GM18498 (cell line): ENCODE measurements around the gene FCER1G.
"Not testable (repeated sequence)": the region's sequence is repeated elsewhere in the genome, so short reads cannot be mapped to it uniquely, and the experiment has no call there.

Source experiments
- ATAC-seq: cut with Tn5 transposase; IDR thresholded peaks from one replicate; pipeline ENCODE4 v1.9.1; 2021; ENCODE audit warnings: mild to moderate bottlenecking, moderate library complexity; ENCODE audit not compliant: unreplicated experiment

The FCER1G gene

DNA sequence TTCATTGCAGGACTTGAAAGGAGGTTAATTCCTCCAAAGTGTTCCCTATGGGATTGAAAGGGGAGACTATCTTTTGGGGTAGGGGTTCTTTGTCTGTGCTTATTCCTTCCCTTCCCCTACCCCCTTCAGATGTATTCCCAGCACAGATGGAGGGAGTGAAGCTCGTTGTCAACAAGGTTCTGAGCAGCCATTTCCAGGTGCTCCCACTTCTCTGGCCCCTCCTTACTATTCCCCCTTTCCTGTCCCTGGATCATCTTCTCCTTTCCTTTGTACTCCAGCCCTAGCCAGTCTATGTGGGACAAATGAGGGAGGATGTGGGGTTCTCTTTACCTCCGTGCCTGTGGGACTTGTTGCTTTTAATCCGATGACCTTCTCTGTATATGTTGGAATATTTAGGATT, 11.7 kb downstream of the FCER1G start:
- no peak for ATAC-seq

DNA sequence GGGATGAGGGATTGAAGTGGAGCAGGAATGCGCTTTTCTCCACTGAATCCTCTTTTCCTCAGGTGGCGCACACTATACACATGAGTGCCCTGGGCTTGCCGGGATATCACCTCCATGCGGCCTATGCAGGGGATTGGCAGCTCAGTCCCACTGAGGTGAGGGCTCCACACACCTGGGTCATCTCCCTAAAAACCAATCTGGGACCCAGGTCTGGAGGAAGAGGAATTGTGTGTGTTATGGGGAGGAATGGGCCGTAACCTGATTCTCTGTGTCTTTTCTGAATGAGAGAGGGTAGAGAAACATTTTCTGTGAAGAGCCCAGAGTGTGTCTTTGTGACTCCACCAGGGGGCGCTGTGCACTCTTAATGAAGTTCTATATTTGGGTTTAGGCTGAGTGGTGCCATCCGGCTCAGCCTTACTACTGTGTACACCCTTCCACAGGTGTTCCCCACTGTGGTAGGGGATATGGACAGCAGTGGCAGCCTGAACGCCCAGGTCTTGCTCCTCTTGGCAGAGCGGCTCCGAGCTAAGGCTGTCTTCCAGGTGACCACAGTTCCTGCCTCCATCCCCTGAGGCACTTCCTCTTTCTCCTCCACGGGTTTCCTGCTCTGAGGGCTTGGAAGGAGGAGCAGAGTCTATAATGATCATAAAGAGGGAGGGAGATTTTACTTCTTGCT, 12.2 kb downstream of the FCER1G start:
- ATAC-seq: peak; percentile 38

DNA sequence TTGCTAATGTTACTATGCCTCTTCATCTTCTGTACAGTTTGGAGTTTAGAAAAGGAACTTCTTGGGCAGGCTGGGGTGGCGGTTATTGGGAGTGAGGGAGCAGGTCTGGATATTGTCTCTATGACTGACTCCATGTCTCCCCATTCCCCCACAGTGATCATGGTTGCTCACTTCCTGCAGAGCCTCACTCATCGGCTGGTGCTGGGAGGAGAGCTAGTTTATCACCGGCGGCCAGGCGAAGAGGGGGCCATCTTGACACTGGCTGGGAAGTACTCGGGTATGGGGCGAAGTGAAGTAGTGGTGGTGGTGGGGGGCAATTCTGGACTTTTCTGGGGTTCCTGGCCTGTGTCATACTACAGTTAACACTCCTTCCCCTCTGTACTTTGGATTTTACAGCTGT, 12.9 kb downstream of the FCER1G start:
- ATAC-seq: no peak

DNA sequence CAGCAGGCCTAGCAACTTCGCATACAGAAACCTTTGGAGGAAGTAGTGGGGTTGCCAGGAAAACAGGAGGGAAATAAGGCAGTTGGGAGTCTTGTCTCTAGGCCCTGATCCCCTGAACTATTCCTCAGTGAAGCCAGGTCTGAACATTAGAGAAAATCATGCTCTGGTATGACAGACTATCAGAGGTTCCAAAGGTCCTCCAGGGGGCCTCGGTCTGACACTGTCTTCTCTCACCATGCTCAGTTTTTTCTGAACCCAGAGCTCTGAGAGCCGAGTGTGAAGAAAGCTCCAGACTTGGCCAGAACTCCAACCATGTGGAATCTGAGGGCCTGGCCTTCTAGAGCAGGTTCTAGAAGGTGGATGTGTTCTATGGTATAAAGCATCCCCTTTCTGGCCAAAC, 14.8 kb downstream of the FCER1G start:
- no peak for ATAC-seq

DNA sequence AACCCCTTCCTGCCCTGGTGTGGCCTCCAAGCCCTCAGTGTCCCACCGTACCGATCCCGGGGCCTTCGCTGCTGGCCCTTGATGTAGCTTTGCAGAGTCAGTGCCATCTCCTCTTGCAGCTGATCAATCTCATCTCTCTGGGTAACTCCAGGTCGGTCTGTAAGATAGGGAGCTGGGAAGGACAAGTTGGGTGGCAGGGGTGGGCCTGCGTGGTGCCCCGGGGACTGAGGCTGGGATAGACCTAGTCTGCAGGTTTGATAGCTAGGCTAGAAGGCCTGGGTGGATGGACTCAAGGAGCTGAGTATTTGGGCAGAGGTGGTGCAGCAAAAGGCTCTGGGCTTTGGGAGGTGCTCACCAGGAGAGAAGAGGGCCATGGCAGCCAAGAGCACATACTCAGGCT, 15.7 kb downstream of the FCER1G start:
- no peak for ATAC-seq

DNA sequence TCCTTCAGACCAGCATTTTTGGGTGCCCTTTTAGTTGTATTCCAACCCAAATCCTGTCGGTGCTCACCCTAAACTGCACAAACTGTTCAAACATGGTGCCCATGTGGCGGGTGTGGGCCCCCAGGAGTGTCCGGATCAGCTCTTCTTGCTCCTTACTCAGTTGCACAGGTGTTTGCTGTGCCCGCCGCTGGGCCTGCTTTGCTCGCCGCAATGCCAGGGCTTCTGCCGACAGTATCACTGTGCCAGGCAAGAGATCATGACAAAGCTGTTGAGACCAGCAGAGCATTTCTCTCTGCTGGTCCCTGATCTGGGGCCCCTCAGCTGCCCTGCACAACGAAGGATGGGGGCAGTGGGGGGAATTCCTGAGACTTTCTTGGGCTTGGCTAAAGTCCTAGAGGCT, 18.0 kb downstream of the FCER1G start:
- no peak for ATAC-seq

DNA sequence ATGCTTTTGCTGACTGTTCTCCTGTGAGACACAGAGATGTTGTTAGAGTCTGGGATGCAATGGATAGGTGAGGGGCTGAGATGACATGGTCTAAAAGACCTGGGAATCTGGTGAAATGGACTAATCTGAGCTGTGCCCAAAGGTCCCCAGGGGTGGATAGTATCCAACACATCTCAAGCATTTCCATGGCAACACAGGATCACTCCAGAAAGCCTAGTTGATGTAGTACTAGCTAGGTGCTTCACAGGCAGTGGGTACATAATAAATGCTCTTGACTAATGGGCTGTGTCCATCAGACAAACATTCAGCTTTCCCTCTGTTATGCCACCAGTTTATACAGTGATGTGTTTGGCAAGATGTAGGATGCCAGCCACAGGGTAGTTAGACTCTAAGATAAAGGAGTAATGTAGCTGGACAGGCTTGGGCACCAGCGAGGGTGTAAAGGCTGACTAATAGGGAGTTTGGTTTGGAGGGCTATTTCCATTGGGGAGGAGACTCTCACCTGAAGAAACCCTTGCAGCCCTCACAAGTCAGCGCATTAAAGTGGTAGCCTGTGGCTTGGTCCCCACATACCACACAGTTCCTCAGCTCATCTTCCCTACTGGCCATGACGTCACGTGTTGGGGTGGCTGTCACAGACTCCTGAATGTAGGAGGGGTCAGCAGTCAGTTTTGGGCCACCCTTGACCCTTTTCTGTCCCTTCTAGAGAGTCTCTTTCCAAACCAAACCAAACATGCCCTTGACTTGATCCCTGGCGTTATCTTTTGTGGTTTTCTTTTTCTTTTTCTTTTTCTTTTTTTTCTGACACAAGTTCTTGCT, 21.1 kb downstream of the FCER1G start:
- ATAC-seq: no peak

DNA sequence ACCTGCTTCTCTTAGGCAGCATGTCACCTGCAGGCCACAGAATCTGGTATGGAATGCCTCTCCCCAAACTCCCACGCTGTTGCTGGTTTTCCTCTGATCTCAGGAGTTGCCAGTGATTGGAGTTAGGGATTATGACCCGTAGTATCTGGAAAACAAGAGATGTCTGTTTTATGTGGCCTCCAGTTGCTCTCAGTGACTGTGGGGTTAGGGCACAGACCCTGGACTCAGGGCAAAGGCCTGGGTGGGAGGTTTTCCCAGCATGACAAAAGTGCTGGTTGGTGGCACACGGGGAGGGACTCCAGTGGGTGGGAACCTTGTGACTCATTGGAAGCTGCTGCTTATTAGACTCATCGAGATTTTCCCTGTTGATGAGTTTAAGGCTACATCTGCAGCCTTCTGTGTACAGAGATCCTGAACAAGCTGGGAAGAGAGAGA, 23.0 kb downstream of the FCER1G start, which contains the start of gene NR1I3:
TSS of gene NR1I3 (minus strand) at position 165 of the 435 bp plus-strand sequence. CDS start 1,638 bp downstream, outside the sequence.
- no peak for ATAC-seq

DNA sequence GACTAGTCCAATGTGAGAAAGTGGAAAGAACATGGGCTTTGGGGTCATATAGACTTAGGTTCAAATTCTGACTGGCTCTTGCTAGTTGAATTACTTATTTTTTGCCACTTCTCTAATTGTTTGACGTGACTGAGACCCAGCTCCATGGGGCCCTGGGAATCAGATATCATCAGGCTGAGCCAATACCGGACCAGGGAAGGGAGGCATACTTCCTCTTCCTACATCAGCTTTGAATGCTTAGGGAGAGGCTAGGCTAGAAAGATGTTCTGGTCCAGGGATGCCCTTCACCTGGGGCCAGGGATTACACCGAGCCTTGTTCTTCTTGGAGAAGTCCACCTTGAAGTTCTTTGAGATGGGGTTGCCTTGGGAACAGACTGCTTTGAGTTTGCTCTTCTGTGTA, 26.6 kb downstream of the FCER1G start:
- ATAC-seq: no peak

DNA sequence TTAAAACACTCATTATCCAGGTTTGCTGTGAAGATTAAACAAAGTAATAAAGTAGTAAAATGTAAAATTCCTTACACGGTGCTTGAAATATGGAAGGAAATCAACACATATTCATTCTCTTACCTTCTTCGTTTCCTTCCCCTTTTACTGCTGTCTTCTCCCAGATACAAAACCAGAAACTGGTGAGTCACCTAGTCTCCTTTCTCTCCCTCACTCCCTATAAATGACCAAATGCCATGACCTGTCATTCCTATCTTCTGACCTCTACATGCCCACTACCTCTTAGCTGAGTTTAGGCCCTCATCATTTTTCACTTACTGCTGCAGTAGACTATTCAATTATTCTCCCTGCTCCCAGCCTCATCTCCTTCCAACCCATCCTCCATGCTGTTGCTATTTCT, 27.2 kb downstream of the FCER1G start:
- ATAC-seq: no peak

DNA sequence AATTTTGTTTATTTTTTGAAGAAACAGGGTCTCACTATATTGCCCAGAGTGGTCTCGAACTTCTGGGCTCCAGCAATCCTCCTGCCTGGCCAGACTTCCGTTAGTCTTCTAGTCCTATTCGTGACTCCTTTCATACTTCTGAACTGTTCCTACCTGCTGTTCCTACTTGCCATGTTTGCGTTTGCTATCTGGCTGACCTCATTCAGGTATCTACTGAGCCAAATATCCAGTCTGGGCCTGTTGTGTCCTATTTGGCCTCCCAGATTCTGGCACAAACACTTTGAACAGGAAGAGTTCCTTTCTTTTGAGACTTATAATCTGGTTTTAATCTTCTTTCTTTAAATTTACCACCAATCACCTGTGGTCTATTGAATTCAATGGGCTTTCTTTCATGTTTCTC, 29.8 kb downstream of the FCER1G start:
- ATAC-seq: no peak

DNA sequence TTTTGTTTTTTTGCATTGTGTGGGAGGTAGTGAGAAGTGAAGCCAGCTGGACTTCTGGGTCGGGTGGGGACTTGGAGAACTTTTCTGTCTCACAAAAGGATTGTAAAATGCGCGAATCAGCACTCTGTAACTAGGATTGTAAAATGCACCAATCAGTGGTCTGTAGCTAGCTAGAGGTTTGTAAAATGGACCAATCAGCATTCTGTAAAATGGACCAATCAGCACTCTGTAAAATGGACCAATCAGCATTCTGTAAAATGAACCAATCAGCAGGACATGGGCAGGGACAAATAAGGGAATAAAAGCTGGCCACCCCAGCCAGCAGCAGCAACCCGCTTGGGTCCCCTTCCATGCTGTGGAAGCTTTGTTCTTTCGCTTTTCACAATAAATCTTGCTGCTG, 35.0 kb downstream of the FCER1G start:
- ATAC-seq: not testable (repeated sequence)

DNA sequence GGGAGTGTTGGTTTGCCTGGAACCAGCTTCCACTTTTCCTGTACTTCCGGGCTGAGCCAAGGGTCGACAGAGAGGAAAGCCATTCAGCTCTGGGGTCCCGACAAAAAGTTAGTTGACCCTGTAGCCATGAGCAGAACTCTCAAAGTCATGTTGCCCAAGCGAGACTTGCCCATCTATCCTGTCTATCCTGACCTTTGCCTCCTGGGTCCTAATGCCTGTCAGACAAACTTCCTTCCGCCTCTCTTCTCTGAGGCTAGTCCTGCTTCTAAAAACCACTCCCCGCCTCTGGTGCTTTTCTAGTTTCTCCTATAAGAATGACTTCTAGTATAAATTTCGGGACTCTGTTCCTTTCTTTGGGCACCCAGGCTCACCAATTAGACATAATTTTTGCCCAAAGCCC, 35.7 kb downstream of the FCER1G start:
- ATAC-seq: no peak

DNA sequence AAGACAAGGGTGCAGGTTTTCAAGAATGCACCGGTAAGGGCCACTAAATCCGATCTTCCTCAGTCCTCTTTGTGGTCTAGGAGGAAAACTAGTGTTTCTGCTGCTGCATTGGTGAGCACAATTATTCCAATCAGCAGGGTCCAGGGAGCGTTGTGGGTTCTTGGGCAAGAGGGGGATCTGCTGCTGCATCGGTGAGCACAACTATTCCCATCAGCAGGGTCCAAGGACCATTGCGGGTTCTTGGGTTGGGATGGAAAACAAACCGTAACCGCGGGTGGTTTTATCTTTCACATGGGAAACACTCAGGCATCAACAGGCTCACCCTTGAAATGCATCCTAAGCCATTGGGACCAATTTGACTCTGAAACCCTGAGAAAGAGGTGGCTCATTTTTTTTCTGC, 36.5 kb downstream of the FCER1G start:
- ATAC-seq: no peak

DNA sequence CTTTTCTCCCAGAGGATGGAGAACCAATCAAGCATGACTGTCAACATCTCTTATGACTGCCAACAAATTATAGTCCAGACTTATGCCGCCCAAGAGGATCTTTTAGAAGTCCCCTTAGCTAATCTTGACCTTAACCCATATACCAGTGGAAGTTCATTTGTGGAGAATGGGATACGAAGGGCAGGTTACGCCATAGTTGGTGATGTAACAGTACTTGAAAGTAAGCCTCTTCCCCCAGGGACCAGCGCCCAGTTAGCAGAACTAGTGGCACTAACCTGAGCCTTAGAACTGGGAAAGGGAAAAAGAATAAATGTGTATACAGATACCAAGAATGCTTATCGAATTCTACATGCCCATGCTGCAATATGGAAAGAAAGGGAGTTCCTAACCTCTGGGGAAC, 40.2 kb downstream of the FCER1G start:
- ATAC-seq: not testable (repeated sequence)

DNA sequence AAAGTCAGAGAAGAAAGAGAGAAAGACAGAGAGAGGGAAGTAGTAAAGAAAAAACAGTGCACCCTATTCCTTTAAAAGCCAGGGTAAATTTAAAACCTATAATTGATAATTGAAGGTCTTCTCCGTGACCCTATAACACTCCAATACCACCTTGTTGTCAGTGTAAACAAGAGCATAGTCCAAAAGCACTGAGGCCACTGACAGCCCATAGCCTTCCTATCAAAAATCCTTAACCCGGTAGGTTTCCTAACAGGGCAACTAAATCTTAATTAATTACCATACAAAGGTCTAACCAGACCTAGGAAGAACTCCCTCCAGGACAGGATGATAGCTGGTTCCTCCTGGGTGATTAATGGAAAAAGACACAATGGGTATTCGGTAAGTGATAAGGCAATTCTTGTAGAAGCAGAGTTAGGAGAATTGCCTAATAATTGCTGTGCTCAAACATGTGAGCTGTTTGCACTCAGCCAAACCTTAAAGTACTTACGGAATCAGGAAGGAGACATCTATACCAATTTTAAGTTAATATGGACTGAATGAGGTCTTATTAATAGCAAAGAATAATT, 40.9 kb downstream of the FCER1G start:
- not testable (repeated sequence) for ATAC-seq

DNA sequence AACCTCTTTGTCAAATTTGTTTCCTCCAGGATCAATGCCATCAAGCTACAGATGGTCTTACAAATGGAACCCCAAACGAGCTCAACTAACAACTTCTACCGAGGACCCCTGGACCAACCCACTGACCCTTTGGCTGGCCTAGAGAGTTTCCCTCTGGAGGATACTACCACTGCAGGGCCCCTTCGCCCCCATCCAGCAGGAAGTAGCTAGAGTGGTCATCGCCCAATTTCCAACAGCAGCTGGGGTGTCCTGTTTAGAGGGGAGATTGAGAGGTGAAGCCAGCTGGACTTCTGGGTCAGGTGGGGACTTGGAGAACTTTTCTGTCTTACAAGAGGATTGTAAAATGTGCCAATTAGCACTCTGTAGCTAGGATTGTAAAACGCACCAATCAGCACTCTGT, 42.0 kb downstream of the FCER1G start:
- not testable (repeated sequence) for ATAC-seq

DNA sequence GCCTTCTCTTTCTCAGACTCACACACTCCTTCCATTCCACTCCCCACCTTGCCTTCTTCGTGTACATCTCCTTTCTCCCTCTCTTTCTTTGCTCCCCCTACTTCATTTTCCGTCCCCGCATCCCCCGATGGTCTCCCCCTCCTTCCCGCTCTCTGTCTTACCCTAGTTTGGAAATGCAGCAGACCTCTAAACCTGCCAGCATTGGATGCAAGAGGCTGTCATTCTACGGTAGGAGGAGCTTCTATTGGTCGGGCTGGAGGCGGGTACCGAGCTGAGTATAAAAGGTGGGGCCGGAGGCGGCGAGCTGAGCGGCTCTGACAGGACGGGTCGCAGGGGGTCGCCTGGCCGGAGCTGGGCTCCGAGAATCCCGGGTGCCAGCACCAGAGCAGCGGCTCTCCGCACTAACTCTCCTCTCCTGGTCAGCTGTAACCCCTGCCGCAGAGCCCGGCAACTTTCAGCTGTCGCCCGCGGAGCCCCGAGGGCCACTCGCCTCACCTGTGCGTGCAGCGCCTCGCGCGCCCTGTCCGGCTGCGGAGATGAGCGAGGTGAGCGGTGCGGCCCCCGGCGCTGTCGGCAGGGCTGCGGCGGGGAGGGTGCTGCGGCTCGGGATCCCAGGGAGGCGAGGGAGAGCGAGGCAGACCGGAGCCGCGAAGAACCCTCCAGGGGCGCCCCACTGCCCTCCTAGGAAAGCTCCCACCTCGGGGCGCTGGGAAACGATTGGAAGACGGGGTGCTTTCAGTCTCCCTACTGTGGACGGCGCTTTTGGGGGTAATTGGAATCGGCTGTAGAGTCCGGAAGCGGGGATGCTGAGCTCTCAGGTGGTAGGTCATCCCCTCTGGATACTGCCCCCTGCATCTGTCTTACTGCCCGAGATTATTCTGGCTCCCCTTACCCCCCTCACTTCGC, 43.6 kb downstream of the FCER1G start, which contains the start of gene PCP4L1:
TSS of gene PCP4L1 (plus strand) at position 307 of the 906 bp plus-strand sequence. CDS start at position 537, 230 bp downstream.
- ATAC-seq: peak; percentile 66

DNA sequence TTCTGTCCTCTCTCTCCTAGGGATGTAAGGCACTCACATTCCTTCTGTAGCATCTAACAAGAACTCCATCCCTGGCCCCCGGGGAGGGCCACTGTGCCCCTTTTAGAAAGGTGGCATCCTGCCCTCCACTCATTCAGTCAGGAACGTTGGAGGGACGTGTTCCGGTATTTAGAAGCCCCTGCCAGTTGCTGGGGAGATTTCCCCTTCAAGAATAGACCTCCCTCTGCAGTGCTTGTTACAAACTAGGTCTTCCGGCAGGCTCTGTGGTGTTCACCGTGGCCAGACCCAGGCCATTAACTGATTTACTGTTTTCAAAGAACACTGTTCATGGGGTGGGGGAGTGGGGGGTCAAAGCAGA, 44.2 kb downstream of the FCER1G start:
- no peak for ATAC-seq

DNA sequence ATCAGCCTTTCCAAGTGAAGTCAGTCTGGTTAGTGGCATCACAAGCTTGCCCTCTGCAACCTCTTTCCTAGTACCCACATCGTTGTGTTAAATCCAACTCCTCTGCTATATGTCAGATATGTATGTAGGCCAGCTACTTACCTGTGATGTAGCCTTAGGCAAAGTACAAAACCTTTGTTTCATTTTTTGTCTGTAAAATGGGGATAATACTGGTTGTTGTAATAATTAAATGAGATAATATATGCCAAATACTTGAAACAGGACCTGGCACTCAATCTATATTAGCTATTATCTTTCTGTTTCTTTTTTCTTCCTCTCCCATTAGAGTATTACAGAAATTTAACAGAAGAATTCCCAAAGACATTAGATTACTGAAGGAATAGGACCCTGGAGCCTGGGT, 44.7 kb downstream of the FCER1G start:
- ATAC-seq: no peak
